Upper lobe of left lung (tissue), 4 donors: ENCODE measurements around the gene DUOX1.

Experiments
- POLR2A ChIP-seq, 4 donors: fragments of 450-650 bp; IDR thresholded peaks; one replicate each; pipeline ENCODE4 v1.5.1; 2016 to 2017; ENCODE audit warnings: antibody characterized with exemption in 4 of 4, mild to moderate bottlenecking in 2 of 4
- POLR2AphosphoS5 ChIP-seq, 2 donors: sonication (generic); formaldehyde crosslinking; IDR thresholded peaks; one replicate each; pipeline ENCODE4 v1.5.1; 2017; ENCODE audit warnings: antibody characterized with exemption in 2 of 2
- TF ChIP-seq, protein P1 (sequence below), 6 experiments: fragments of 450-650 bp in 4 of 6; fragments of 200-600 bp in 2 of 6; sonication (generic) in 2 of 6; IDR thresholded peaks; one replicate each; pipeline ENCODE4 v1.5.1; 2016 to 2019; ENCODE audit warnings: antibody characterized with exemption in 6 of 6

DNA sequence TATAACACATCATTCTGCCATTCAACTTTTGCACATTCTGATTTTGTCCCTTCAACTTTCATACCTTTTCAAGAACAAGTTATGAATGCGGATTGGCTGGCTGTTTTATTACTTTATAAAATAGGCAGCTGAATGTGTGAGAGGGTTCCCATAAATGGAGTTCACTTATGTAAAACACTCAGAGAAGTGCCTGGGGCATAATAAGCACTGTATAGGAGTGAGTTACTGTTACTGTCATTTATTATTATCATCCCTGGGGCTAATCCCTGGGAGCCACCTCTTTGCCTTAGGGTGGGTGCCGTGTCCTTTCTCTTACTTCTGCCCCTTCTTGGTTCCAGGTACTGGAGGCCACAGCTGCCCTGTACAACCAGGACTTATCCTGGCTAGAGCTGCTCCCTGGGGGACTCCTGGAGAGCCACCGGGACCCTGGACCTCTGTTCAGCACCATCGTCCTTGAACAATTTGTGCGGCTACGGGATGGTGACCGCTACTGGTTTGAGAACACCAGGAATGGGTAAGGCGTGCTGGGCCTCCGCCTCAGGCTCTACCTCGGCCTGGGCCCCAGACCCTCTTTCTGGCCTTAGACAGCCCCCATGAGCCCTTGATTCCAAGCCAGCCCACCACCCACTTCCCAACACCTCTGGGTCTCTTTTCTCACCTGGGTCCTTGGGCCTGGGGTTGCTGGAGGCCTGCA lies 10.9 kb downstream of the DUOX1 start:
- TF ChIP-seq, protein P1, sequence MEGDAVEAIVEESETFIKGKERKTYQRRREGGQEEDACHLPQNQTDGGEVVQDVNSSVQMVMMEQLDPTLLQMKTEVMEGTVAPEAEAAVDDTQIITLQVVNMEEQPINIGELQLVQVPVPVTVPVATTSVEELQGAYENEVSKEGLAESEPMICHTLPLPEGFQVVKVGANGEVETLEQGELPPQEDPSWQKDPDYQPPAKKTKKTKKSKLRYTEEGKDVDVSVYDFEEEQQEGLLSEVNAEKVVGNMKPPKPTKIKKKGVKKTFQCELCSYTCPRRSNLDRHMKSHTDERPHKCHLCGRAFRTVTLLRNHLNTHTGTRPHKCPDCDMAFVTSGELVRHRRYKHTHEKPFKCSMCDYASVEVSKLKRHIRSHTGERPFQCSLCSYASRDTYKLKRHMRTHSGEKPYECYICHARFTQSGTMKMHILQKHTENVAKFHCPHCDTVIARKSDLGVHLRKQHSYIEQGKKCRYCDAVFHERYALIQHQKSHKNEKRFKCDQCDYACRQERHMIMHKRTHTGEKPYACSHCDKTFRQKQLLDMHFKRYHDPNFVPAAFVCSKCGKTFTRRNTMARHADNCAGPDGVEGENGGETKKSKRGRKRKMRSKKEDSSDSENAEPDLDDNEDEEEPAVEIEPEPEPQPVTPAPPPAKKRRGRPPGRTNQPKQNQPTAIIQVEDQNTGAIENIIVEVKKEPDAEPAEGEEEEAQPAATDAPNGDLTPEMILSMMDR (IDR thresholded peaks at IDR 0.05), result no peak
- no peak for TF ChIP-seq POLR2A (IDR thresholded peaks at IDR 0.05)
- TF ChIP-seq POLR2AphosphoS5 (IDR thresholded peaks at IDR 0.05), result no peak
